H9 (cell line): ENCODE results near the gene IGSF11. TPM values are rescaled to one million over a fixed set of nuclear protein-coding genes. Genes with fewer than 3 reads are reported as not detected.

ENCODE experiments used
- DNase-seq: peaks from one replicate; pipeline ENCODE4 v3.0.0-alpha.2; 2017
- H2AFZ ChIP-seq: one replicate; pipeline ENCODE4 v1.6.1; 2013; ENCODE audit warnings: mild to moderate bottlenecking, low read length, control low read depth, moderate library complexity
- H2AK5ac ChIP-seq: 2 replicates; pipeline ENCODE4 v1.6.1; 2013; ENCODE audit warnings: low read length, control low read depth, mixed read lengths; ENCODE audit not compliant: insufficient read length
- H2BK120ac ChIP-seq: one replicate; pipeline ENCODE4 v1.6.1; 2013; ENCODE audit warnings: low read depth, mild to moderate bottlenecking, low read length, control low read depth, inconsistent platforms; ENCODE audit not compliant: poor library complexity, severe bottlenecking
- H2BK12ac ChIP-seq: 2 replicates; pipeline ENCODE4 v1.6.1; 2013; ENCODE audit warnings: low read length, control low read depth, mixed read lengths, low read depth; ENCODE audit not compliant: insufficient read length
- H2BK15ac ChIP-seq: 2 replicates; pipeline ENCODE4 v1.6.1; 2013; ENCODE audit warnings: low read depth, low read length, control low read depth
- H2BK20ac ChIP-seq: one replicate; pipeline ENCODE4 v1.6.1; 2013; ENCODE audit warnings: low read depth, mild to moderate bottlenecking, low read length, control low read depth, inconsistent platforms; ENCODE audit not compliant: poor library complexity, severe bottlenecking
- H2BK5ac ChIP-seq: 2 replicates; pipeline ENCODE4 v1.6.1; 2013; ENCODE audit warnings: low read length, control low read depth, mixed read lengths; ENCODE audit not compliant: insufficient read length
- H3K14ac ChIP-seq: 2 replicates; pipeline ENCODE4 v1.6.1; 2013; ENCODE audit warnings: low read length, control low read depth; ENCODE audit not compliant: insufficient read depth
- H3K18ac ChIP-seq: 2 replicates; pipeline ENCODE4 v1.6.1; 2013; ENCODE audit warnings: low read depth, mild to moderate bottlenecking, mixed read lengths, low read length, control low read depth; ENCODE audit not compliant: insufficient read length
- H3K23ac ChIP-seq: 2 replicates; pipeline ENCODE4 v1.6.1; 2013; ENCODE audit warnings: low read length, control low read depth, mixed read lengths, low read depth; ENCODE audit not compliant: insufficient read length
- H3K23me2 ChIP-seq: 2 replicates; pipeline ENCODE4 v1.6.1; 2013; ENCODE audit warnings: low read depth, mild to moderate bottlenecking, mixed read lengths, low read length, control low read depth; ENCODE audit not compliant: insufficient read length, poor library complexity, severe bottlenecking
- H3K27ac ChIP-seq: 2 replicates; pipeline ENCODE4 v1.5.1; 2013; ENCODE audit warnings: low read length, control low read depth, mixed read lengths, low read depth; ENCODE audit not compliant: insufficient read length
- H3K27me3 ChIP-seq: 2 replicates; pipeline ENCODE4 v1.6.1; 2013; ENCODE audit warnings: low read length, control low read depth, inconsistent platforms; ENCODE audit not compliant: insufficient read depth
- H3K4ac ChIP-seq: 2 replicates; pipeline ENCODE4 v1.6.1; 2013; ENCODE audit warnings: low read depth, mild to moderate bottlenecking, control low read depth, inconsistent platforms, low read length, moderate library complexity
- H3K4me1 ChIP-seq: 2 replicates; pipeline ENCODE4 v1.6.1; 2013; ENCODE audit warnings: low read length, control low read depth, inconsistent platforms; ENCODE audit not compliant: insufficient read depth
- H3K4me2 ChIP-seq: 2 replicates; pipeline ENCODE4 v1.6.1; 2013; ENCODE audit warnings: low read length, control low read depth, mixed read lengths; ENCODE audit not compliant: insufficient read length, insufficient read depth
- H3K56ac ChIP-seq: 2 replicates; pipeline ENCODE4 v1.6.1; 2013; ENCODE audit warnings: low read depth, mild to moderate bottlenecking, mixed read lengths, low read length, control low read depth; ENCODE audit not compliant: insufficient read length
- H3K79me1 ChIP-seq: 2 replicates; pipeline ENCODE4 v1.6.1; 2013; ENCODE audit warnings: low read depth, mild to moderate bottlenecking, moderate library complexity, low read length, control low read depth, inconsistent platforms; ENCODE audit not compliant: insufficient read depth, poor library complexity, severe bottlenecking
- H3K79me2 ChIP-seq: 2 replicates; pipeline ENCODE4 v1.6.1; 2013; ENCODE audit warnings: low read length, control low read depth, inconsistent platforms; ENCODE audit not compliant: insufficient read depth
- H3K9ac ChIP-seq: 2 replicates; pipeline ENCODE4 v1.6.1; 2013; ENCODE audit warnings: low read length, control low read depth, mixed read lengths; ENCODE audit not compliant: insufficient read length; ENCODE audit errors: extremely low read depth
- H3K9me3 ChIP-seq: one replicate; pipeline ENCODE4 v1.6.1; 2013; ENCODE audit warnings: low read depth, low read length, inconsistent platforms; ENCODE audit not compliant: control insufficient read depth
- H3T11ph ChIP-seq: one replicate; pipeline ENCODE4 v1.6.1; 2013; ENCODE audit warnings: mild to moderate bottlenecking, low read length, control low read depth, inconsistent platforms
- H4K20me1 ChIP-seq: one replicate; pipeline ENCODE4 v1.6.1; 2013; ENCODE audit not compliant: control insufficient read depth, insufficient read length, insufficient read depth
- H4K5ac ChIP-seq: 2 replicates; pipeline ENCODE4 v1.6.1; 2013; ENCODE audit warnings: low read depth, mild to moderate bottlenecking, mixed read lengths, low read length, control low read depth; ENCODE audit not compliant: insufficient read length
- H4K8ac ChIP-seq: replicated peaks from 2 replicates; pipeline ENCODE4 v1.6.1; 2013; ENCODE audit warnings: low read length, control low read depth, mixed read lengths, low read depth; ENCODE audit not compliant: insufficient read length
- H4K91ac ChIP-seq: 2 replicates; pipeline ENCODE4 v1.6.1; 2013; ENCODE audit warnings: low read depth, mild to moderate bottlenecking, moderate library complexity, mixed read lengths, low read length, control low read depth; ENCODE audit not compliant: insufficient read length
- H3K27ac Mint-ChIP-seq, 3 experiments: 2 replicates in 2 of 3; 3 replicates in 1 of 3; pipeline ENCODE4 v1.8.0; 2020 to 2021; ENCODE audit warnings: mixed read lengths in 3 of 3, mild to moderate bottlenecking in 1 of 3, moderate library complexity in 1 of 3
- H3K27me3 Mint-ChIP-seq: 2 replicates; pipeline ENCODE4 v1.8.0; 2021; ENCODE audit warnings: low read depth, mild to moderate bottlenecking, moderate library complexity, mixed read lengths
- H3K36me3 Mint-ChIP-seq, 3 experiments: 2 replicates in 2 of 3; 3 replicates in 1 of 3; pipeline ENCODE4 v1.8.0; 2020 to 2021; ENCODE audit warnings: low read depth in 3 of 3, mixed read lengths in 3 of 3; ENCODE audit not compliant: insufficient read depth in 1 of 3
- H3K4me1 Mint-ChIP-seq, 2 experiments: 2 replicates each; pipeline ENCODE4 v1.8.0; 2020; ENCODE audit warnings: mixed read lengths in 2 of 2
- H3K4me3 Mint-ChIP-seq, 2 experiments: 2 replicates in 1 of 2; 3 replicates in 1 of 2; pipeline ENCODE4 v1.8.0; 2020 to 2021; ENCODE audit warnings: mild to moderate bottlenecking in 2 of 2, mixed read lengths in 2 of 2, moderate library complexity in 1 of 2
- H3K9me3 Mint-ChIP-seq, 2 experiments: 2 replicates in 1 of 2; 3 replicates in 1 of 2; pipeline ENCODE4 v1.8.0; 2020; ENCODE audit warnings: mild to moderate bottlenecking in 2 of 2, mixed read lengths in 2 of 2, moderate library complexity in 1 of 2
- WGBS: extraction: QIAGEN DNeasy Blood & Tissue Kit; methylation state at CpG from one replicate; pipeline ENCODE4 v1.1.7; 2013; ENCODE audit warnings: missing lambda C conversion rate, low lambda C conversion rate, mixed read lengths; ENCODE audit not compliant: insufficient read length; ENCODE audit errors: extremely low coverage; 5-methylcytosine and 5-hydroxymethylcytosine counted together
- long read RNA-seq: library from polyadenylated mRNA; unstranded; transcript quantifications from one replicate; pipeline ENCODE4 v2.0.0, GENCODE V29; 2020
- total RNA-seq: library from RNA; stranded (reverse); gene quantifications from 2 replicates; pipeline ENCODE4 v1.2.1, GENCODE V29; 2021
- TF ChIP-seq, protein P1 (sequence below): fragments of 200-600 bp; sonication (generic); conservative IDR thresholded peaks from 3 replicates; pipeline ENCODE4 v1.8.0; 2021; ENCODE audit warnings: antibody characterized with exemption, mild to moderate bottlenecking

Gene IGSF11, protein sequence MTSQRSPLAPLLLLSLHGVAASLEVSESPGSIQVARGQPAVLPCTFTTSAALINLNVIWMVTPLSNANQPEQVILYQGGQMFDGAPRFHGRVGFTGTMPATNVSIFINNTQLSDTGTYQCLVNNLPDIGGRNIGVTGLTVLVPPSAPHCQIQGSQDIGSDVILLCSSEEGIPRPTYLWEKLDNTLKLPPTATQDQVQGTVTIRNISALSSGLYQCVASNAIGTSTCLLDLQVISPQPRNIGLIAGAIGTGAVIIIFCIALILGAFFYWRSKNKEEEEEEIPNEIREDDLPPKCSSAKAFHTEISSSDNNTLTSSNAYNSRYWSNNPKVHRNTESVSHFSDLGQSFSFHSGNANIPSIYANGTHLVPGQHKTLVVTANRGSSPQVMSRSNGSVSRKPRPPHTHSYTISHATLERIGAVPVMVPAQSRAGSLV
- total RNA-seq, result 1.2 and 1.6 TPM in 2 replicates
- long read RNA-seq, partial matches to known transcripts, result 0 of 2 reads
- long read RNA-seq, other reads (novel, unspliced or antisense), result 2 of 2 reads

GRCh38 chr3:119034256-119035013, at the start of gene IGSF11:
Gene IGSF11 (minus strand): TSS chr3:119034846. CDS start chr3:119034582, 264 bp downstream.
- H2BK20ac ChIP-seq, result no peak within 1 kb of the TSS
- H2BK15ac ChIP-seq, result no peak within 1 kb of the TSS
- H4K8ac ChIP-seq, result no peak within 1 kb of the TSS
- DNase-seq, result peak; percentile 79
- TF ChIP-seq, protein P1, sequence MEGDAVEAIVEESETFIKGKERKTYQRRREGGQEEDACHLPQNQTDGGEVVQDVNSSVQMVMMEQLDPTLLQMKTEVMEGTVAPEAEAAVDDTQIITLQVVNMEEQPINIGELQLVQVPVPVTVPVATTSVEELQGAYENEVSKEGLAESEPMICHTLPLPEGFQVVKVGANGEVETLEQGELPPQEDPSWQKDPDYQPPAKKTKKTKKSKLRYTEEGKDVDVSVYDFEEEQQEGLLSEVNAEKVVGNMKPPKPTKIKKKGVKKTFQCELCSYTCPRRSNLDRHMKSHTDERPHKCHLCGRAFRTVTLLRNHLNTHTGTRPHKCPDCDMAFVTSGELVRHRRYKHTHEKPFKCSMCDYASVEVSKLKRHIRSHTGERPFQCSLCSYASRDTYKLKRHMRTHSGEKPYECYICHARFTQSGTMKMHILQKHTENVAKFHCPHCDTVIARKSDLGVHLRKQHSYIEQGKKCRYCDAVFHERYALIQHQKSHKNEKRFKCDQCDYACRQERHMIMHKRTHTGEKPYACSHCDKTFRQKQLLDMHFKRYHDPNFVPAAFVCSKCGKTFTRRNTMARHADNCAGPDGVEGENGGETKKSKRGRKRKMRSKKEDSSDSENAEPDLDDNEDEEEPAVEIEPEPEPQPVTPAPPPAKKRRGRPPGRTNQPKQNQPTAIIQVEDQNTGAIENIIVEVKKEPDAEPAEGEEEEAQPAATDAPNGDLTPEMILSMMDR, result no peak; the same call in 2 of the 3 replicates
- H4K5ac ChIP-seq, result no peak within 1 kb of the TSS
- no peak within 1 kb of the TSS for H3K23ac ChIP-seq
- H3K14ac ChIP-seq, result 0 out of 2 replicates have a peak within 1 kb of the TSS, but pooled peaks have one; percentile 55
- no peaks in the 10 kb centered on the region for H3K4me1 ChIP-seq
- no peaks in the 10 kb centered on the region for H3K9me3 Mint-ChIP-seq
- H2AFZ ChIP-seq, result no peak within 1 kb of the TSS
- no peak within 1 kb of the TSS for H2AK5ac ChIP-seq
- no peak within 1 kb of the TSS for H3K4ac ChIP-seq
- no peaks in the 10 kb centered on the region for H3K9me3 ChIP-seq
- H3K36me3 Mint-ChIP-seq, result peaks cover 0 to 2% (median 0%) of the 10 kb centered on the region in 3 experiments; a peak in 1 of 7 replicates
- H3K4me3 Mint-ChIP-seq, result peak within 1 kb of the TSS; percentile 86 to 91
- H3K4me1 Mint-ChIP-seq, result peaks cover 19 to 20% of the 10 kb centered on the region in 2 experiments
- no peak within 1 kb of the TSS for H3K27ac ChIP-seq
- no peak within 1 kb of the TSS for H4K91ac ChIP-seq
- peak within 1 kb of the TSS; percentile 33 for H3K9ac ChIP-seq
- peak within 1 kb of the TSS; percentile 40 for H3K4me2 ChIP-seq
- no peak within 1 kb of the TSS for H3T11ph ChIP-seq
- no peak within 1 kb of the TSS for H2BK12ac ChIP-seq
- H2BK5ac ChIP-seq, result no peak within 1 kb of the TSS
- H3K79me1 ChIP-seq, result no peaks in the 10 kb centered on the region
- H3K27me3 Mint-ChIP-seq, result peaks cover 31% of the 10 kb centered on the region
- H3K56ac ChIP-seq, result no peak within 1 kb of the TSS
- H3K79me2 ChIP-seq, result no peaks in the 10 kb centered on the region
- H3K27ac Mint-ChIP-seq, result peak within 1 kb of the TSS in 1 of 3 experiments; percentile 30; a peak in 1 of 7 replicates
- WGBS, result no CpG with 5 or more reads among the region's 80 CpGs
- H3K27me3 ChIP-seq, result no peaks in the 10 kb centered on the region; the same call in 1 of the 2 replicates
- no peaks in the 10 kb centered on the region for H4K20me1 ChIP-seq
- H3K18ac ChIP-seq, result peak within 1 kb of the TSS; percentile 52
- H3K23me2 ChIP-seq, result peaks cover 10% of the 10 kb centered on the region
- H2BK120ac ChIP-seq, result no peak within 1 kb of the TSS
